CD8-positive, alpha-beta memory T cell (primary cell): ENCODE data around the gene AP3S2. TPM values are rescaled to one million over a fixed set of nuclear protein-coding genes. Genes with fewer than 3 reads are reported as not detected.

ENCODE experiments used
- CTCF ChIA-PET: fragments of 350-600 bp; sonication (Branson Sonifier 250); formaldehyde crosslinking; loops from one replicate; lab custom pipeline; 2021; ENCODE audit warnings: antibody characterized with exemption; lab: Charles Lee
- POLR2A ChIA-PET: fragments of 350-600 bp; sonication (Branson Sonifier 250); formaldehyde crosslinking; loops from one replicate; lab custom pipeline; 2021; ENCODE audit warnings: antibody characterized with exemption; lab: Charles Lee
- DNase-seq, 5 donors: peaks; one replicate each; pipeline versions ENCODE4 v3.0.0 to v3.0.0-alpha.2; 2020 to 2022; ENCODE audit warnings: mixed read lengths in 1 of 5
- H3K27ac ChIP-seq: one replicate; pipeline ENCODE4 v1.7.0; 2013; ENCODE audit warnings: low read depth, mild to moderate bottlenecking, low read length, moderate library complexity
- H3K27me3 ChIP-seq: 2 replicates; pipeline ENCODE4 v1.7.0; 2013; ENCODE audit warnings: low read length, mild to moderate bottlenecking; ENCODE audit not compliant: insufficient read depth, poor library complexity, severe bottlenecking
- H3K36me3 ChIP-seq: 2 replicates; pipeline ENCODE4 v1.7.0; 2013; ENCODE audit warnings: mild to moderate bottlenecking, low read length, moderate library complexity; ENCODE audit not compliant: insufficient read depth
- H3K4me1 ChIP-seq: 2 replicates; pipeline ENCODE4 v1.7.0; 2013; ENCODE audit warnings: mild to moderate bottlenecking, low read length, moderate library complexity; ENCODE audit not compliant: insufficient read depth
- H3K4me3 ChIP-seq: 2 replicates; pipeline ENCODE4 v1.7.0; 2013; ENCODE audit warnings: mild to moderate bottlenecking, low read length
- H3K9me3 ChIP-seq: 2 replicates; pipeline ENCODE4 v1.7.0; 2013; ENCODE audit warnings: mild to moderate bottlenecking, low read length
- H3K27ac Mint-ChIP-seq, 8 donors: one replicate each; pipeline ENCODE4 v1.8.0; 2020 to 2021; ENCODE audit warnings: mixed read lengths in 8 of 8, mild to moderate bottlenecking in 6 of 8, inconsistent platforms in 3 of 8, moderate library complexity in 3 of 8
- H3K27me3 Mint-ChIP-seq, 2 donors: one replicate each; pipeline ENCODE4 v1.8.0; 2020 to 2021; ENCODE audit warnings: mixed read lengths in 2 of 2, mild to moderate bottlenecking in 1 of 2, moderate library complexity in 1 of 2
- H3K36me3 Mint-ChIP-seq, 3 donors: one replicate each; pipeline ENCODE4 v1.8.0; 2020 to 2021; ENCODE audit warnings: mixed read lengths in 3 of 3, inconsistent platforms in 1 of 3, mild to moderate bottlenecking in 1 of 3
- H3K4me1 Mint-ChIP-seq, 3 donors: one replicate each; pipeline ENCODE4 v1.8.0; 2020 to 2021; ENCODE audit warnings: mixed read lengths in 3 of 3, inconsistent platforms in 1 of 3, mild to moderate bottlenecking in 1 of 3
- H3K4me3 Mint-ChIP-seq, 7 donors: one replicate each; pipeline ENCODE4 v1.8.0; 2020 to 2021; ENCODE audit warnings: mixed read lengths in 7 of 7, mild to moderate bottlenecking in 6 of 7, moderate library complexity in 4 of 7, inconsistent platforms in 2 of 7
- H3K9me3 Mint-ChIP-seq, 5 donors: one replicate each; pipeline ENCODE4 v1.8.0; 2020 to 2022; ENCODE audit warnings: mixed read lengths in 5 of 5, mild to moderate bottlenecking in 3 of 5, moderate library complexity in 2 of 5, inconsistent platforms in 1 of 5
- polyA plus RNA-seq: library from polyadenylated mRNA; unstranded; fragments of 300-500 nt; fragmentation: Illumina TruSeq; gene quantifications from one replicate; pipeline ENCODE4 v1.2.3, GENCODE V29; 2021
- total RNA-seq, 2 experiments: library from RNA; stranded (reverse); gene quantifications; one replicate each; pipeline ENCODE4 v1.2.3, GENCODE V29; 2021

The AP3S2 gene
- total and polyA plus RNA-seq, 3 experiments from 2014 or later, result 23.5 to 35.8 (median 24.5) TPM

DNA sequence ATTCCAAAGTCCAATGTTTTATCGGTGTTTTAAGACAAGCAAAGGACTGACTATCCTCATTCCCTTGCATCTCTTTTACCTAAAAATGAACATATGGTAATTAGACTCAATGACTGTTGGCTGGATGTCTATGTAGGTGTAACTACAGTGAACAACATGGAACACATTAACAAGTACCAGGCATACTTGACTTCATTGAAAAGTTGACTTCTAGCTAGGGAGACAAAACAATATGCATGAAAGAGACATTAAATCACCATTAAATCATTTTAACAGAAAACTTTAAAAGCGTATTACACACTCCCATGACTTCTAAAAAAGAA is 44.9 kb downstream of the AP3S2 start:
- no peaks in the 10 kb centered on the region for H3K27me3 Mint-ChIP-seq
- peaks cover 0 to 3% (median 2%) of the 10 kb centered on the region in 3 donors for H3K4me1 Mint-ChIP-seq
- H3K27ac Mint-ChIP-seq, result peak overlapping the region in 1 of 8 donors; percentile 12
- H3K9me3 ChIP-seq, result no peaks in the 10 kb centered on the region
- no peaks in the 10 kb centered on the region for H3K4me1 ChIP-seq
- H3K36me3 ChIP-seq, result no peaks in the 10 kb centered on the region
- H3K4me3 Mint-ChIP-seq, result no peak overlapping the region
- no peaks in the 10 kb centered on the region for H3K9me3 Mint-ChIP-seq
- ChIA-PET POLR2A (no interaction called here), CTCF (interaction anchor here (1.4 kb wide), 1 partner anchor 26 kb away, joined by 3 read pairs; no protein-coding TSS in a partner anchor)
- H3K4me3 ChIP-seq, result no peak overlapping the region
- H3K36me3 Mint-ChIP-seq, result peaks cover 6 to 66% (median 24%) of the 10 kb centered on the region in 3 donors
- no peak for DNase-seq
- H3K27me3 ChIP-seq, result no peaks in the 10 kb centered on the region
- no peak overlapping the region for H3K27ac ChIP-seq

DNA sequence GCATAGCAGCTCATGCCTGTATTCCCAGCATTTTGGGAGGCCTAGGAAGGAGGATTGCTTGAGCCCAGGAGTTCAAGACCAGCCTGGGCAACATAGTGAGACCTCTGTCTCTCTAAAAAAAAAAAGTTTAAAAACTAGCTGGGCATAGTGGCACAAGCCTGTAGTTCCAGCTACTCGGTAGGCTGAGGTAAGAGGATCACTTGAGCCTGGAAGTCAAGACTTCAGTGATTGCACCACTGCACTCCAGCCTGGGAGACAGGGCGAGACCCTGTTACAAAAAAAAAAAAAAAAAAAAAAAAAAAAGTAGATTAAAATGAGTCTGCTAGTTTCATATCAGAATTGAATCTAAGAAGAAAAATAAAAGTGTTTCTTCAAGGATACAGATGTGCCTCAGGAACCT is 46.7 kb downstream of the AP3S2 start:
- Mint-ChIP-seq H3K4me3 (no peak overlapping the region), H3K4me1 (peaks cover 0 to 3% (median 2%) of the 10 kb centered on the region in 3 donors), H3K9me3 (no peaks in the 10 kb centered on the region), H3K36me3 (peaks cover 4 to 61% (median 24%) of the 10 kb centered on the region in 3 donors), H3K27ac (no peak overlapping the region), H3K27me3 (no peaks in the 10 kb centered on the region)
- Histone ChIP-seq H3K4me3 (no peak overlapping the region), H3K36me3 (no peaks in the 10 kb centered on the region), H3K27ac (no peak overlapping the region), H3K9me3 (no peaks in the 10 kb centered on the region), H3K4me1 (no peaks in the 10 kb centered on the region), H3K27me3 (no peaks in the 10 kb centered on the region)
- DNase-seq, result no peak
- CTCF ChIA-PET, result interaction anchor here (0.7 kb wide), 2 partner anchors 35 to 144 kb away, joined by 3 read pairs; no protein-coding TSS in a partner anchor
- POLR2A ChIA-PET, result no interaction called here

DNA sequence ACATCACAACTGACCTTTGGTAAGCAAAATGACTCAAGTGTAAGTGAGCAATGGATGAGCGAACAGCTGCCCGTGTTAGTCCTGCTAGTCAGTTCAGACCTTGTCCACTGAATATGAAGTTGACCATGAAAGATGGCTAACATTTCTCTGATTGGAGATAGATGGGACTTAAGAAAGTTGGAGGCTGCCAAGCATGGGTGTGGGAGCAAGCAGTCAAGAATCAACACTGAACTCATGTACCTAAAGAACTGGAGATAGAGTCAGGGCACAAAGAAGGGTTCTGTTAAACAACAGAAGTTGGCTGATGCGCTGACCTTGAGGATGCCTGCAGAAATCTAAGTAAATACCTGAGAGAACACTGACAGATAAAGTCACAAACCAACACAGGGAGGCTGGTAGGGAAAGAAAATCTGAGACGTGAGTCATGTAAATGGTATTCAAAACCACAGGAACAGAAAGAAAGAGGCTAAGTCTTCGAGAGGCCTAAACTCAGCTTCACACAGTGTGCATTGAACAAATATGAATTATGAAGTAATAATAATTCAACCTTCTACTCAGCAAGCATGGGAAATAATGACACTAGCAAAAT is 48.4 kb downstream of the AP3S2 start:
- Histone ChIP-seq H3K9me3 (no peaks in the 10 kb centered on the region), H3K36me3 (no peaks in the 10 kb centered on the region), H3K27ac (no peak overlapping the region), H3K27me3 (no peaks in the 10 kb centered on the region), H3K4me1 (no peaks in the 10 kb centered on the region), H3K4me3 (no peak overlapping the region)
- Mint-ChIP-seq H3K9me3 (no peaks in the 10 kb centered on the region), H3K27ac (no peak overlapping the region), H3K4me3 (no peak overlapping the region), H3K27me3 (no peaks in the 10 kb centered on the region), H3K4me1 (peaks cover 0 to 3% (median 2%) of the 10 kb centered on the region in 3 donors), H3K36me3 (peaks cover 4 to 57% (median 29%) of the 10 kb centered on the region in 3 donors)
- ChIA-PET CTCF (no interaction called here), POLR2A (no interaction called here)
- no peak for DNase-seq

DNA sequence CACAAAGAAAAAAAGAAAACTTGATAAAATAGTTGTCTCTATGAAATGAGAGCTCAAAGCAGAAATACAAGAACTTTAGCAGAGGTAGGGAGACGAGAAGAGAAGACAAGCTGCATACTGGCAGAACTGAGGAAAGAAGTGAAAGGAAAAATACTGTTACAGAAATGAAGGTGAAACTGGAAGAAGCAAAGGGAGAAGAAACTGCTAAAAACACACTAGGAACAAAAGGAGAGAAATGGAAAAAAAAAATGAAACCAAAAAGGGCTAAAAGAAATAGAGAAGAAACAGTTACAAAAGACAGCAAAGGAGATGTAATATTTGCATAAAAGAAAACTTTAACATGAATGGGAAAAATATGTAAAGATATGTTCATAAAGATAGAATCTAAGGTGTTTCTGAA is 51.8 kb downstream of the AP3S2 start:
- no peak overlapping the region for H3K4me3 ChIP-seq
- Mint-ChIP-seq H3K4me1 (peaks cover 0 to 2% (median 0%) of the 10 kb centered on the region in 3 donors), H3K27ac (peak overlapping the region in 4 of 8 donors; percentile 18 to 76 (median 52)), H3K4me3 (no peak overlapping the region), H3K9me3 (no peaks in the 10 kb centered on the region), H3K27me3 (no peaks in the 10 kb centered on the region), H3K36me3 (peaks cover 4 to 60% (median 21%) of the 10 kb centered on the region in 3 donors)
- H3K9me3 ChIP-seq, result no peaks in the 10 kb centered on the region
- H3K27me3 ChIP-seq, result no peaks in the 10 kb centered on the region
- ChIA-PET POLR2A (no interaction called here), CTCF (no interaction called here)
- H3K4me1 ChIP-seq, result no peaks in the 10 kb centered on the region
- no peak for DNase-seq
- no peaks in the 10 kb centered on the region for H3K36me3 ChIP-seq
- no peak overlapping the region for H3K27ac ChIP-seq

DNA sequence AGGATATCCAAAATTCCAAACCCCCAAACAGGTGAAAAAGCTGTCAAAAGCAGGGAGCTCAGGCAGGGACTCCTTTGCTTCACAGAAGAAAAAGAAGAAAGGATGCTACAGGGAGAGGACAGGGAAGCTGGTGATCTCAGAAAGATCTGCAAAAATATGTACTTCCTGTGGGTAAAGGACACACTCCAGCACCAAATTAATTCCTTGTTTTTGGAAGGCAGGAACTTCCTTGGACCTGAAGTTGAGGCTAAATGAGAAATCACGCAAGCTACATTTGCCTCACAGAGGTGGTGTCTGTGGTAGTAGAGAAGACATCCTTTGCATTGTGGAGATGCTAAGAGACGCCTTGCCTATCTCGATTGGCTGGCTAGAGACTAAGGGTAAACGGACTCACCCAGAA is 52.5 kb downstream of the AP3S2 start:
- H3K27me3 ChIP-seq, result no peaks in the 10 kb centered on the region
- H3K27ac ChIP-seq, result no peak overlapping the region
- ChIA-PET CTCF (no interaction called here), POLR2A (no interaction called here)
- H3K4me3 ChIP-seq, result no peak overlapping the region
- Mint-ChIP-seq H3K4me1 (peaks cover 0 to 2% (median 0%) of the 10 kb centered on the region in 3 donors), H3K36me3 (peaks cover 9 to 66% (median 26%) of the 10 kb centered on the region in 3 donors), H3K27ac (peak overlapping the region in 2 of 8 donors; percentile 30 to 74), H3K4me3 (no peak overlapping the region), H3K27me3 (no peaks in the 10 kb centered on the region), H3K9me3 (no peaks in the 10 kb centered on the region)
- no peak for DNase-seq
- no peaks in the 10 kb centered on the region for H3K4me1 ChIP-seq
- H3K9me3 ChIP-seq, result no peaks in the 10 kb centered on the region
- no peaks in the 10 kb centered on the region for H3K36me3 ChIP-seq

DNA sequence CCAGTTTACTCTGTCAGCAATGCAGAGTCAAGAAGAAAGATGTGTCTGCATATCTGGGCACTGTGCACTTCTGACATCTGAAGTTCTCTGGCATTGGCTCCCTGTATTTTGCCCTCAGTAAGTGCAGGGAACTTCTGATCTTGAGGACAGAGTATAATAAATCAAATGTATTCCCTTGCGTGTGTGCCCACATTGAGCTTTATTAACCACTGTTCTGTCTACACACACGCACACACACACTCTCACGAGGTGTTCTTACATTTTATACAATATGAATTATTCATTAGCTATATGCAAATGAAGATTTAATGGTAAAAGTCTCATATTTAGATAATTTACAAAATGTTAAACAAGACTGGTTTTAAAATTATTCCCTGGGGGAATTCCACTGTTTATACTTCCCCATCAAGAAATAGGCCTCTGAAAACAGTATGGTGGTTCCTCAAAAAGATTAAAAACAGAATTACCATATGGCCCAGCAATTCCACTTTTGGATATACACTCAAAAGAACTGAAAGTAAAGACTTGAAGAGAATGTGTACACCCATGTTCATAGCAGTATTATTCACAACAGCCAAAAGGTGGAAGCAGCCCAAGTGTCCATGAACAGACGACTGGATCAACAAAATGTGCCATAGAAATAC is 54.5 kb downstream of the AP3S2 start:
- Histone ChIP-seq H3K27me3 (no peaks in the 10 kb centered on the region), H3K27ac (no peak overlapping the region), H3K9me3 (no peaks in the 10 kb centered on the region), H3K4me1 (no peaks in the 10 kb centered on the region), H3K4me3 (no peak overlapping the region), H3K36me3 (peaks cover 6% of the 10 kb centered on the region)
- CTCF ChIA-PET, result no interaction called here
- H3K27me3 Mint-ChIP-seq, result no peaks in the 10 kb centered on the region
- H3K9me3 Mint-ChIP-seq, result no peaks in the 10 kb centered on the region
- POLR2A ChIA-PET, result no interaction called here
- H3K27ac Mint-ChIP-seq, result no peak overlapping the region
- H3K4me1 Mint-ChIP-seq, result peaks cover 0 to 2% (median 0%) of the 10 kb centered on the region in 3 donors
- no peak for DNase-seq
- H3K36me3 Mint-ChIP-seq, result peaks cover 9 to 72% (median 31%) of the 10 kb centered on the region in 3 donors
- H3K4me3 Mint-ChIP-seq, result no peak overlapping the region

DNA sequence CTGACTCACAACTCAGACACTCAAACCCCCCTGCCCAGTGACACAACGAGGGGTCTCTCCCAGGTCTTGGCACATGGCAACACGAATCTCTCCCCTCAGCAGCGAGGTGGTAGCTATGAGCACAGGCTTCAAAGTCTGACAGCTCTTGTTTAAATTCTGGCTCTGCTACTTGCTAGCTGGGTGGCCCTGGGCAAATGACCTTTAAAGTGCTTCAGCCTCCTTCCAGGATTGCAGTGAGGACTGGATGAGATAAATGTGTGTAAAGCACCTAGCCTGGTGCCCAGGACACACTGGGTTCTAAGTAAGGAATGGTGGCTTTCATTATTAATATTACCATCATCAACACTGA is 56.0 kb downstream of the AP3S2 start:
- no peak for DNase-seq
- POLR2A ChIA-PET, result no interaction called here
- Mint-ChIP-seq H3K27ac (peak overlapping the region in 3 of 8 donors; percentile 26 to 84 (median 56)), H3K9me3 (no peaks in the 10 kb centered on the region), H3K27me3 (no peaks in the 10 kb centered on the region), H3K36me3 (peaks cover 21 to 79% (median 39%) of the 10 kb centered on the region in 3 donors), H3K4me3 (no peak overlapping the region), H3K4me1 (no peaks in the 10 kb centered on the region)
- Histone ChIP-seq H3K27ac (no peak overlapping the region), H3K27me3 (no peaks in the 10 kb centered on the region), H3K9me3 (no peaks in the 10 kb centered on the region), H3K4me3 (no peak overlapping the region), H3K36me3 (peaks cover 13% of the 10 kb centered on the region), H3K4me1 (no peaks in the 10 kb centered on the region)
- CTCF ChIA-PET, result interaction anchor here (0.6 kb wide), 1 partner anchor 483 kb away, joined by 3 read pairs; no protein-coding TSS in a partner anchor

DNA sequence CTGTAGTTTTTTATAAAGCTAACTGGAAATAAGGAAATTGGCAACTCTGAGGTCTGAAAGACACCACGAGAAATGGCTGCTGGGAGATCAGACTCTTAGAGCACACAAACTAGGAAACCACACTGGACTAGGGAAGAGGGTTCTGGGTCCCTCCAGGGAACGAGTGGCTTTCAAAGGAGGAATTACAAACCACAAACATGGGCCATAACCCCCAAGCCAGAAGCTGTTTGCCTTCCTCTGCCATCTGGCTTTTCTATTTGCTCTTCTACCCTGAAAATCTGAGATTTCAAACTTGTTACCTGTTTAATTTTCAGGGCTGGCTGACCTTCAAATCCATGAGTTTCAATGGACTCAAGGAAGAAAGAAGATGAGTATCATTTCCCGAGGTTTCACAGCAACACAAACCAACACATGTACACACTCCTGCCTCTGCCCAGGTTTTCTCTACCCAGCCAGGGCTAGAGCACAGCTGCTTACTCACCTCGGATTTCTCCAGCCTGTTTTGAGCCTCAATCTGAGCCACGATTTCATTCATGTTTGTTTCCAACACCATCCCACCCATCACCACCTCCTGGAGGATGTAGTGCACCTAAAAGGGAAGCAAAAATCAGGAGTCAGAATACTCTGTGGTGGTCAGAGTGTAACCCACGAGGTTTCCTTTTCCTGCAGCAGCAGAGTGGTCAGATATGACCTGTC is 56.5 kb downstream of the AP3S2 start:
- Mint-ChIP-seq H3K36me3 (peaks cover 21 to 80% (median 39%) of the 10 kb centered on the region in 3 donors), H3K4me1 (no peaks in the 10 kb centered on the region)

More for the DNA sequence above, 56.5 kb downstream of the AP3S2 start:
- H3K4me1 ChIP-seq, result no peaks in the 10 kb centered on the region
- ChIA-PET POLR2A (no interaction called here), CTCF (interaction anchor here (0.6 to 1.5 kb wide), 2 partner anchors 38 to 483 kb away, joined by 3 to 4 read pairs; no protein-coding TSS in a partner anchor)
- DNase-seq, result no peak
- Mint-ChIP-seq H3K9me3 (no peaks in the 10 kb centered on the region), H3K27ac (peak overlapping the region in 2 of 8 donors; percentile 38 to 84), H3K4me3 (no peak overlapping the region), H3K27me3 (no peaks in the 10 kb centered on the region)
- H3K9me3 ChIP-seq, result no peaks in the 10 kb centered on the region
- no peak overlapping the region for H3K4me3 ChIP-seq
- H3K36me3 ChIP-seq, result peaks cover 14% of the 10 kb centered on the region
- no peaks in the 10 kb centered on the region for H3K27me3 ChIP-seq
- no peak overlapping the region for H3K27ac ChIP-seq
